HepG2 (cell line): ENCODE measurements around the gene EIF3L. TPM values are rescaled to one million over a fixed set of nuclear protein-coding genes. Genes with fewer than 3 reads are reported as not detected.

Experiments
- ATAC-seq: fragments of 200-7000 bp; cut with Tn5 transposase; 3 replicates; pipeline ENCODE4 v1.9.1; 2020; ENCODE audit warnings: mild to moderate bottlenecking, moderate library complexity
- BruUV-seq: library from RNA; stranded (reverse); fragments of 400-500 nt; replicated peaks from 2 replicates; lab custom pipeline; 2021; lab: Mats Ljungman, UMichigan
- CTCF ChIA-PET: fragments of 300-600 bp; formaldehyde crosslinking; extraction: SDS; loops from one replicate; lab custom pipeline; 2021; ENCODE audit warnings: low total read pairs, inconsistent platforms, low intra/inter-chr PET ratio; lab: Yijun Ruan, JAX
- POLR2A ChIA-PET: fragments of 350-600 bp; sonication (Branson Sonifier 250); formaldehyde crosslinking; loops from one replicate; lab custom pipeline; 2020; ENCODE audit warnings: antibody characterized with exemption, inconsistent platforms; lab: Yijun Ruan, JAX
- DNase-seq: peaks from one replicate; pipeline ENCODE4 v3.0.0-alpha.2; 2015; ENCODE audit warnings: low spot score
- FAIRE-seq: peaks from 3 replicates; lab custom pipeline; 2011; peaks lifted over from hg19 to GRCh38; lab: Jason Lieb, UNC
- H2AFZ ChIP-seq: one replicate; pipeline ENCODE4 v1.6.1; 2011; ENCODE audit warnings: low read length, inconsistent platforms
- H3K27ac ChIP-seq: fragments of 300-600 bp; 3 replicates; pipeline ENCODE4 v1.8.0; 2011; ENCODE audit warnings: mixed run types, mild to moderate bottlenecking, mixed read lengths, low read length, inconsistent platforms; ENCODE audit not compliant: insufficient read depth; ENCODE audit errors: extremely low read length
- H3K27me3 ChIP-seq, 2 experiments: fragments of 200-600 bp in 1 of 2; 2 replicates in 1 of 2; 3 replicates in 1 of 2; pipeline versions ENCODE4 v1.6.0 to v1.8.0; 2011; ENCODE audit warnings: low read length in 2 of 2, mild to moderate bottlenecking in 2 of 2, moderate library complexity in 2 of 2, inconsistent platforms in 1 of 2; ENCODE audit not compliant: insufficient read depth in 2 of 2, control insufficient read depth in 1 of 2
- H3K36me3 ChIP-seq, 2 experiments: fragments of 200-600 bp in 1 of 2; replicated peaks in 1 of 2; 2 replicates in 1 of 2; 3 replicates in 1 of 2; pipeline versions ENCODE4 v1.5.1 to v1.8.0; 2011; ENCODE audit warnings: low read length in 2 of 2, inconsistent platforms in 1 of 2; ENCODE audit not compliant: insufficient read depth in 2 of 2, control insufficient read depth in 1 of 2
- H3K4me1 ChIP-seq: 2 replicates; pipeline ENCODE4 v1.5.1; 2012; ENCODE audit warnings: low read length, inconsistent platforms; ENCODE audit not compliant: insufficient read depth
- H3K4me2 ChIP-seq: 2 replicates; pipeline ENCODE4 v1.6.0; 2011; ENCODE audit warnings: low read depth, low read length, inconsistent platforms
- H3K4me3 ChIP-seq, 3 experiments: fragments of 200-600 bp in 1 of 3; sonication (generic), shearing (Covaris generic) in 1 of 3; replicated peaks in 1 of 3; 2 replicates each; pipeline ENCODE4 v1.5.1; 2011 to 2016; ENCODE audit warnings: low read length in 3 of 3, inconsistent platforms in 2 of 3, low read depth in 2 of 3, mild to moderate bottlenecking in 2 of 3, control low read depth in 1 of 3, mixed read lengths in 1 of 3; ENCODE audit not compliant: insufficient read depth in 1 of 3
- H3K79me2 ChIP-seq: one replicate; pipeline ENCODE4 v1.6.1; 2011; ENCODE audit warnings: low read length, inconsistent platforms; ENCODE audit not compliant: insufficient read depth
- H3K9ac ChIP-seq: 2 replicates; pipeline ENCODE4 v1.6.0; 2011; ENCODE audit warnings: mild to moderate bottlenecking, low read depth, low read length, inconsistent platforms; ENCODE audit not compliant: insufficient read depth
- H3K9me3 ChIP-seq: 2 replicates; pipeline ENCODE4 v1.5.1; 2012; ENCODE audit warnings: mild to moderate bottlenecking, low read length
- H4K20me1 ChIP-seq: 2 replicates; pipeline ENCODE4 v1.6.0; 2011; ENCODE audit warnings: inconsistent platforms, mild to moderate bottlenecking, low read length, moderate library complexity; ENCODE audit not compliant: insufficient read depth
- CHD2 ChIP-seq: IDR thresholded peaks from 2 replicates; pipeline ENCODE4 v1.6.1; 2011; ENCODE audit warnings: low read depth, low read length, improper control_type of control experiment
- GABPA ChIP-seq, 2 experiments: IDR thresholded peaks; 2 replicates each; pipeline ENCODE4 v1.6.1; 2011 to 2016; ENCODE audit warnings: low read depth in 2 of 2, low read length in 1 of 2, missing biosample characterization in 1 of 2, missing genetic modification characterization in 1 of 2
- GABPB1 ChIP-seq: IDR thresholded peaks from 2 replicates; pipeline ENCODE4 v1.6.1; 2016; ENCODE audit warnings: mild to moderate bottlenecking, missing genetic modification reagents, moderate library complexity, missing compliant biosample characterization
- MTA1 ChIP-seq: sonication (generic); formaldehyde crosslinking; IDR thresholded peaks from 2 replicates; pipeline ENCODE4 v1.4.0; 2020; ENCODE audit warnings: missing genetic modification reagents, mild to moderate bottlenecking, borderline replicate concordance
- NCOR1 ChIP-seq: fragments of 200-600 bp; sonication (generic); IDR thresholded peaks from 2 replicates; pipeline ENCODE4 v1.7.0; 2017; ENCODE audit warnings: antibody characterized with exemption, low read length, borderline replicate concordance
- SPEN ChIP-seq: sonication (generic); formaldehyde crosslinking; IDR thresholded peaks from 2 replicates; pipeline ENCODE4 v1.5.1; 2020; ENCODE audit warnings: low read depth, mild to moderate bottlenecking, missing genetic modification reagents
- TAF1 ChIP-seq: sonication (generic); formaldehyde crosslinking; IDR thresholded peaks from 2 replicates; pipeline ENCODE4 v1.4.0; 2020; ENCODE audit warnings: missing genetic modification reagents
- TBX2 ChIP-seq: sonication (generic); formaldehyde crosslinking; IDR thresholded peaks from 2 replicates; pipeline ENCODE4 v1.5.0; 2020; ENCODE audit warnings: missing genetic modification reagents, mild to moderate bottlenecking, borderline replicate concordance
- WIZ ChIP-seq: sonication (generic); formaldehyde crosslinking; IDR thresholded peaks from 2 replicates; pipeline ENCODE4 v1.5.1; 2020; ENCODE audit warnings: mild to moderate bottlenecking, missing genetic modification reagents
- ZNF329 ChIP-seq: sonication (generic); formaldehyde crosslinking; IDR thresholded peaks from 2 replicates; pipeline ENCODE4 v1.9.0; 2021; ENCODE audit warnings: low read depth, mild to moderate bottlenecking, missing genetic modification reagents
- ZNF432 ChIP-seq: sonication (generic); formaldehyde crosslinking; IDR thresholded peaks from 2 replicates; pipeline ENCODE4 v1.5.0; 2020; ENCODE audit warnings: missing genetic modification reagents, mild to moderate bottlenecking, borderline replicate concordance
- ZNF441 ChIP-seq: sonication (generic); formaldehyde crosslinking; IDR thresholded peaks from 2 replicates; pipeline ENCODE4 v1.7.0; 2021; ENCODE audit warnings: missing genetic modification reagents, borderline replicate concordance
- WGBS: methylation state at CpG from one replicate; pipeline ENCODE4 v1.1.6; 2017; ENCODE audit warnings: low lambda C conversion rate; 5-methylcytosine and 5-hydroxymethylcytosine counted together
- in situ Hi-C: cut with HindIII; loops from 2 replicates; pipeline ENCODE4 v1.10.0; 2017; ENCODE audit warnings: low pct_unique_long_range_greater_than_20kb; ENCODE audit not compliant: extremely low pct_ligation_motif_present
- intact Hi-C: fragments of 100-400 bp; cut with micrococcal nuclease; formaldehyde crosslinking; loops from one replicate; pipeline ENCODE4 v1.10.0; 2022; ENCODE audit not compliant: unreplicated experiment
- polyA plus RNA-seq, 8 experiments: library from polyadenylated mRNA; depleted of rRNA in 3 of 8; stranded (reverse) in 7 of 8; unstranded in 1 of 8; fragments of >200 nt; fragmentation: Illumina TruSeq in 4 of 8; extraction: Trizol in 4 of 8; gene quantifications; 2 replicates each; pipeline versions ENCODE4 v1.2.1 to v1.2.3, GENCODE V29; 2011 to 2016; ENCODE audit warnings: low read depth in 4 of 8, missing spikeins in 1 of 8, mixed read lengths in 1 of 8; ENCODE audit not compliant: insufficient read depth in 1 of 8
- total RNA-seq, 5 experiments: library from RNA; depleted of rRNA; stranded (reverse); fragments of >200 nt; fragmentation: Illumina TruSeq; extraction: Trizol; gene quantifications; 2 replicates each; pipeline ENCODE4 v1.2.3, GENCODE V29; 2016; ENCODE audit warnings: low read depth in 1 of 5
- TF ChIP-seq, protein P1 (sequence below): sonication (generic); formaldehyde crosslinking; IDR thresholded peaks from 2 replicates; pipeline ENCODE4 v1.4.0; 2020; ENCODE audit warnings: missing genetic modification reagents, borderline replicate concordance
- TF ChIP-seq, protein P2 (sequence below): sonication (generic); formaldehyde crosslinking; IDR thresholded peaks from 2 replicates; pipeline ENCODE4 v1.4.0; 2020; ENCODE audit warnings: missing genetic modification reagents
- TF ChIP-seq, protein P3 (sequence below): sonication (generic); formaldehyde crosslinking; IDR thresholded peaks from 2 replicates; pipeline ENCODE4 v1.5.0; 2020; ENCODE audit warnings: mild to moderate bottlenecking, missing genetic modification reagents, borderline replicate concordance

Gene EIF3L
- total and polyA plus RNA-seq, 2 of the 13 experiments (the other 11 are each of a cell fraction or from before 2014, with no cell fraction given), result 514 to 793 TPM

DNA sequence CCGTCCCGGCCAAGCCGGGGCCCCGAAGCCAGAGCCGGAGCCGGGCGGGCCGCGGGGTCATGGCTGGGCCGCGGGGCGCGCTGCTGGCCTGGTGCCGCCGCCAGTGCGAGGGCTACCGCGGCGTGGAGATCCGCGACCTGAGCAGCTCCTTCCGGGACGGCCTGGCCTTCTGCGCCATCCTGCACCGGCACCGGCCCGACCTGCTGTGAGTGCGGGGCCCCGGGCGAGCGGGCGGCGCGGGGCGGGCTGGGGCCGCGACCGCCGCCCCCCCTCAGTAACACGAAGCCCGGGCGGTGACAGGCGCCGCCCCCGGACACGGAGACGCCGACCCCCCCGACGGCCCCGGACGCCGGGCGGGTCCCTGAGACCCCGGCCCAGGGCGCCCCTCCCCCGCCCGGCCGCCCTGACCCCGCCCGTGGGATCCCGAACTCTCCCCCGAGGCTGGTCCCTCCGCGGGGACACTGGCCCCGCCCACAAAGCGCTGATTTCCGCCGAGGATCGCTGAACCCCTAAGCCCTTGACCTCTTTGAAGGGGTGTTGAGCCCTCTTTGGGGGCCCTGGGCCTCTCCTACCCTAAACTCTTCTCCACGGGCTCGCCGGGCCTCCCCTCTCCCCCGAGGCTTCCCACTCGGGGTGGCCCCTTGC, 57.3 kb downstream of the EIF3L start:
- H3K36me3 ChIP-seq, result no peaks in the 10 kb centered on the region; a peak in 1 of 5 replicates
- peak overlapping the region; percentile 95 for H3K4me2 ChIP-seq
- FAIRE-seq, result no peak
- no peaks in the 10 kb centered on the region for H3K9me3 ChIP-seq
- no peak for DNase-seq
- H3K4me3 ChIP-seq, result peak overlapping the region; percentile 75 to 87 (median 77)
- H3K79me2 ChIP-seq, result peaks cover 8% of the 10 kb centered on the region
- intact Hi-C loops (loop anchor here (1.0 kb wide), 1 partner anchor 24 kb away; no protein-coding TSS in a partner anchor), in situ Hi-C loops (no loop called here)
- peak overlapping the region; percentile 78 for H3K9ac ChIP-seq
- POLR2A ChIA-PET, result interaction anchor here (0.8 to 6.0 kb wide), 9 partner anchors 9 to 103 kb away, joined by 3 to 69 read pairs (median 6); partner anchors contain the start of genes ANKRD54 and GCAT
- BruUV-seq, result no TSS peak
- ATAC-seq, result peak; percentile 7; the same call in 1 of the 3 replicates
- H2AFZ ChIP-seq, result no peak overlapping the region
- CTCF ChIA-PET, result interaction anchor here (1.6 kb wide), 1 partner anchor 19 kb away, joined by 3 read pairs; no protein-coding TSS in a partner anchor
- 0% methylated on average over 7 of the region's 75 CpGs for WGBS
- H3K27ac ChIP-seq, result peak overlapping the region; percentile 26
- H3K27me3 ChIP-seq, result no peaks in the 10 kb centered on the region
- no peaks in the 10 kb centered on the region for H4K20me1 ChIP-seq
- H3K4me1 ChIP-seq, result peaks cover 28% of the 10 kb centered on the region
- TF ChIP-seq, protein P1, sequence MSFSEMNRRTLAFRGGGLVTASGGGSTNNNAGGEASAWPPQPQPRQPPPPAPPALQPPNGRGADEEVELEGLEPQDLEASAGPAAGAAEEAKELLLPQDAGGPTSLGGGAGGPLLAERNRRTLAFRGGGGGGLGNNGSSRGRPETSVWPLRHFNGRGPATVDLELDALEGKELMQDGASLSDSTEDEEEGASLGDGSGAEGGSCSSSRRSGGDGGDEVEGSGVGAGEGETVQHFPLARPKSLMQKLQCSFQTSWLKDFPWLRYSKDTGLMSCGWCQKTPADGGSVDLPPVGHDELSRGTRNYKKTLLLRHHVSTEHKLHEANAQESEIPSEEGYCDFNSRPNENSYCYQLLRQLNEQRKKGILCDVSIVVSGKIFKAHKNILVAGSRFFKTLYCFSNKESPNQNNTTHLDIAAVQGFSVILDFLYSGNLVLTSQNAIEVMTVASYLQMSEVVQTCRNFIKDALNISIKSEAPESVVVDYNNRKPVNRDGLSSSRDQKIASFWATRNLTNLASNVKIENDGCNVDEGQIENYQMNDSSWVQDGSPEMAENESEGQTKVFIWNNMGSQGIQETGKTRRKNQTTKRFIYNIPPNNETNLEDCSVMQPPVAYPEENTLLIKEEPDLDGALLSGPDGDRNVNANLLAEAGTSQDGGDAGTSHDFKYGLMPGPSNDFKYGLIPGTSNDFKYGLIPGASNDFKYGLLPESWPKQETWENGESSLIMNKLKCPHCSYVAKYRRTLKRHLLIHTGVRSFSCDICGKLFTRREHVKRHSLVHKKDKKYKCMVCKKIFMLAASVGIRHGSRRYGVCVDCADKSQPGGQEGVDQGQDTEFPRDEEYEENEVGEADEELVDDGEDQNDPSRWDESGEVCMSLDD (CRISPR knock-in tag), result peak; percentile 70; the same call in 1 of the 2 replicates
- no peak for TF ChIP-seq TBX2 (CRISPR knock-in tag)
- TF ChIP-seq GABPA (IDR thresholded peaks at IDR 0.05; ENCODE audit: low read depth, low read length), result no peak
- no peak for TF ChIP-seq GABPA (CRISPR knock-in tag; IDR thresholded peaks at IDR 0.05; ENCODE audit: low read depth)
- TF ChIP-seq ZNF432 (CRISPR knock-in tag), result no peak
- no peak for TF ChIP-seq WIZ (CRISPR knock-in tag)
- TF ChIP-seq TAF1 (CRISPR knock-in tag), result 0 out of 2 replicates have a peak, but pooled peaks have one; percentile 12
- TF ChIP-seq MTA1 (CRISPR knock-in tag), result no peak
- TF ChIP-seq, protein P2, sequence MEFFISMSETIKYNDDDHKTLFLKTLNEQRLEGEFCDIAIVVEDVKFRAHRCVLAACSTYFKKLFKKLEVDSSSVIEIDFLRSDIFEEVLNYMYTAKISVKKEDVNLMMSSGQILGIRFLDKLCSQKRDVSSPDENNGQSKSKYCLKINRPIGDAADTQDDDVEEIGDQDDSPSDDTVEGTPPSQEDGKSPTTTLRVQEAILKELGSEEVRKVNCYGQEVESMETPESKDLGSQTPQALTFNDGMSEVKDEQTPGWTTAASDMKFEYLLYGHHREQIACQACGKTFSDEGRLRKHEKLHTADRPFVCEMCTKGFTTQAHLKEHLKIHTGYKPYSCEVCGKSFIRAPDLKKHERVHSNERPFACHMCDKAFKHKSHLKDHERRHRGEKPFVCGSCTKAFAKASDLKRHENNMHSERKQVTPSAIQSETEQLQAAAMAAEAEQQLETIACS (CRISPR knock-in tag), result no peak
- TF ChIP-seq GABPB1 (CRISPR knock-in tag), result peak; percentile 17; the same call in 1 of the 2 replicates
- 0 out of 2 replicates have a peak, but pooled peaks have one; percentile 7 for TF ChIP-seq ZNF329 (CRISPR knock-in tag)
- TF ChIP-seq ZNF441 (CRISPR knock-in tag), result no peak
- TF ChIP-seq, protein P3, sequence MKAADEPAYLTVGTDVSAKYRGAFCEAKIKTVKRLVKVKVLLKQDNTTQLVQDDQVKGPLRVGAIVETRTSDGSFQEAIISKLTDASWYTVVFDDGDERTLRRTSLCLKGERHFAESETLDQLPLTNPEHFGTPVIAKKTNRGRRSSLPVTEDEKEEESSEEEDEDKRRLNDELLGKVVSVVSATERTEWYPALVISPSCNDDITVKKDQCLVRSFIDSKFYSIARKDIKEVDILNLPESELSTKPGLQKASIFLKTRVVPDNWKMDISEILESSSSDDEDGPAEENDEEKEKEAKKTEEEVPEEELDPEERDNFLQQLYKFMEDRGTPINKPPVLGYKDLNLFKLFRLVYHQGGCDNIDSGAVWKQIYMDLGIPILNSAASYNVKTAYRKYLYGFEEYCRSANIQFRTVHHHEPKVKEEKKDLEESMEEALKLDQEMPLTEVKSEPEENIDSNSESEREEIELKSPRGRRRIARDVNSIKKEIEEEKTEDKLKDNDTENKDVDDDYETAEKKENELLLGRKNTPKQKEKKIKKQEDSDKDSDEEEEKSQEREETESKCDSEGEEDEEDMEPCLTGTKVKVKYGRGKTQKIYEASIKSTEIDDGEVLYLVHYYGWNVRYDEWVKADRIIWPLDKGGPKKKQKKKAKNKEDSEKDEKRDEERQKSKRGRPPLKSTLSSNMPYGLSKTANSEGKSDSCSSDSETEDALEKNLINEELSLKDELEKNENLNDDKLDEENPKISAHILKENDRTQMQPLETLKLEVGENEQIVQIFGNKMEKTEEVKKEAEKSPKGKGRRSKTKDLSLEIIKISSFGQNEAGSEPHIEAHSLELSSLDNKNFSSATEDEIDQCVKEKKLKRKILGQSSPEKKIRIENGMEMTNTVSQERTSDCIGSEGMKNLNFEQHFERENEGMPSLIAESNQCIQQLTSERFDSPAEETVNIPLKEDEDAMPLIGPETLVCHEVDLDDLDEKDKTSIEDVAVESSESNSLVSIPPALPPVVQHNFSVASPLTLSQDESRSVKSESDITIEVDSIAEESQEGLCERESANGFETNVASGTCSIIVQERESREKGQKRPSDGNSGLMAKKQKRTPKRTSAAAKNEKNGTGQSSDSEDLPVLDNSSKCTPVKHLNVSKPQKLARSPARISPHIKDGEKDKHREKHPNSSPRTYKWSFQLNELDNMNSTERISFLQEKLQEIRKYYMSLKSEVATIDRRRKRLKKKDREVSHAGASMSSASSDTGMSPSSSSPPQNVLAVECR (CRISPR knock-in tag), result 0 out of 2 replicates have a peak, but pooled peaks have one; percentile 5
- TF ChIP-seq SPEN (CRISPR knock-in tag), result peak; percentile 15; the same call in 1 of the 2 replicates
- no peak for TF ChIP-seq NCOR1
- TF ChIP-seq CHD2, result no peak
